NCI-H748 (cell line): Measurements from ENCODE around the gene FAM53B.

Experiments used
- DNase-seq: peaks from one replicate; lab custom pipeline; 2025; ENCODE audit not compliant: unreplicated experiment; lab: John Stamatoyannopoulos, UW

Gene FAM53B

DNA sequence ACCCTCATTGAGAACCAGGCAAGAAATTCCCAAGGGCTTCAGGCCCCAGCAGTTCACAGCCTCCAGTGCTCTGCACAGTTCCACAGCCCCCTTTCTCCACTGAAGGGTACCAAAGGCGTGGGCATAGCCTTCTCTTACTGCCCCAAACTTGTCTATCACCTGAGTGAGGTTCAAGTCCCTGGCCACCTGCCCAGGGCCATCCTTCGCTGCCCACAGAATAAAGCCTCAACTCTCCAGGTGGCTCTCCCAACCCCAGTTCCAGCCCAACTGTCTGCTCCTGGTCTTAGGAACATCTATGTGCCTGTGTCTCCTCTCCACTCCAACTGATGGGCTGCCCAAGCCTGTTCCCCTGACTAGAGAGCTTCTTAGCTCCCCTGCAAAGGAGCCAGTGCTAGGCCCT lies 79.1 kb downstream of the FAM53B start:
- DNase-seq: no peak

DNA sequence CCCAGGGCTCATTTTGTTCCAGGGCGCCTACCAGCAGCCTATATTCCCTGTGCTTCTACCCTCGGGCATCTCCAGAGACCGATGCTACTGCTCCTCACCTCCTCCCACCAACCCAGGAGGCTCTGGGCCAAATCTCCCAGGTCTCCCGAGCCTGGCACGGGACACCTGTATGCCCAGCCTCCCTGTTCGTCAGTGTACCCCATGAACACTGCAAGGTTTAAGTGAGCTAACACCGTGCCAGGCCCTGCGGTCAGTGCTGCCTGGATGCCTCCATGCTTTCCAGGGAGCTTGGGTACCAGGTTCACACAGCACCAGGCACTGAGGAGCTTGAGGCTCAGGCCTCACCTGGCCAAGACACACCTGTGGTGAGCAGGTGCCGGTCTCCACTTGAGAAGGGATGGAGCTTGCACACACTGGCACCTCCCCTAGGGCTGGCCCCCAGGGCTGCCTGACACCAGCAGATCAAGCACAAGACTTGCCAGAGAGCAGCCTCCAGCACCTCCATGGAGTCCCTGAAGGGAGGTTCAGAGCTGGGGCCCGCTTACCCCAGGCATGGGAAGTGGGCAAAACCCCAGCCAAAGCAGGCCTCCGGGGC lies 80.3 kb downstream of the FAM53B start:
- no peak for DNase-seq

DNA sequence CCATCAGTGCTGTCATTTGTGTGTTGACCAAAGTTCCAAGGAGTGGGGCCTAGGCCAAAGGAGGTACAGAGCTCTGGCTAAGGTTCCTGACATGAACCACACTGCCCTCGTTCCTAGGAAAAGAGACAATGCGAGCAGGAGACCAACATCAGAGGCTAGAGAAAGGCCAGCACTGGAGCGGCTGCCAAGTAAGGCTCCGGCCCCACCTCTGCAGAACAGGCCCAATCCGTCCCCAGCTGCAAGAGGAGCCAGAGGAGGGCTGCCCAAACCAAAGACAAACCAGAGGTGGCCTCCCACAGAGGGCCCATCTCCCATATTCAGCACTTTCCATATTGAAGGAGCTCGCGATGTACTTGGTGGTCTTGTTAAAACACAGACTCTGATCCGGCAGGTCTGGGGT lies 81.0 kb downstream of the FAM53B start:
- no peak for DNase-seq

DNA sequence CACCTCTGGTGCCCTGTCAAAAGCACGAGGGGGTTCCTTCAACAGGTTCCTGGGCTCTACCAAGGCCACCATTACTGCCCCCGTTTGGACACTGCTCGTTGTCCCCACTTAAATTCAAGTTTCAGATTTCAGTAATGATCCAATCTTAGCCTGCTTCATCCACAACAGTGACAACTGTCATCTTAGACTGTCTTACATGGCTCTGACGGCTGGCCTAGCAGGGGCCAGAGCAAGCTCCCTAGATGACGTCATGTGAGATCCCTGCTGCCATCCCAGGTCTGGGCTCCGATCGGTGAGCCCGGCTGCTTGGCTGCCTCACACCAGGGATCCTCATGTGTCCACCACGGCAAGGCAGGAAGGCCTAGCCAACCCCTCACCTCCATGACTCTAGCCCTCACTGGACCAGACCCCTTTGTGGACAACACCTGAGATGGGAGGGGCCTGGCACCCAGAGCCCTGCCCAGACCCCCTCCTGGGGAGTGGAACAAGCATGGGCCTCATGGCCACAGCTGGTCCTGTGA lies 82.5 kb downstream of the FAM53B start:
- no peak for DNase-seq

DNA sequence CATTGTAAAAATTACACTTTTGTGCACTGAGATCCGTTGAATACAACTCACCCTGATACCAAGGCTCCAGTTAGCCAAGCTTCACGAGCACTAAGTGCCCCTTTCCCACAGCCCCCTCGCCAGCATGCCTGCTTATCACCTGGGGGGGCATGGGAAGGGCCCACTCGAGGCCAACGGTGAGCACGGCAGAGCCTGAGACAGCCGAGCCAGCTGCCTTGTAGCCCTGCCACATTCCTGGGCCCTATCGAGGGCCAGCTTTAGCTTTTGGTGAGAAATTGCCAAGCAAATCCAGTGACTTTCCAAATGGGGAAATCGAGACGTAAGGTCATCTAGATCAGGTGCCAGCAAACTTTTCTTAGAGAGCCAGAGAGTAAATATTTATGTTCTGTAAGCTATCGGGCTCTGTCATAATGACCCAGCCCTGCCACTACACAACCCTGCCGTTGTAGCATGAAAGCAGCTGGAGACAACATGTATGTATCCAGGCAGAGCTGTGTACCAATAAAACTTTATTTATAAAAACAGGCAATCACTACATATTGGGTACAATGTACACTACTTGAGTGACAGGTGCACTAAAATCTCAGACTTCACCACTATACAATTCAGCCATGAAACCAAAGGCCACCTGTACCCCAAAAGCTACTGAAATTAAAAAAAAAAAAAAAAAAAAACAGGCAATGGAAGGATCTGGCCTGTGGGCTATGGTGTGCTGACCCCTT lies 83.6 kb downstream of the FAM53B start:
- DNase-seq: no peak

DNA sequence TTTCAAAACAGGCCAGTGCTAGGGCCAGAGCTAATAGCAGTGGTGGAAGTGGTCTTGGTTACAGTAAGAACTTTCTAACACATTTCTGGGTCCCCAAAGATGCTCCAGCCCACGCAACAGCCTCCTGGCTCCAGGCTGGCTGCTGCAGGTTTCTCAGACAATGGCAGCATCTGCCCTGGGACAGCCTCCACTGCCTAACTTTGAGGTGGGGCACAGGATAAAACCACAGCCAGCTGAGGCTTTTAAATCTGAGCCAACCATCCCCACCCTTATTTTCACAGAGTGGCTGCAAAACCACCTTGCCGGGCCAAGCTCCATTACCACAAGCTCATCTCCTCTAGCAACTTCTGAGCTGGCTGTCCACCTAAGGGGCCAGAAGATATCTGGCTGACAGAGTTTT lies 84.8 kb downstream of the FAM53B start:
- no peak for DNase-seq

DNA sequence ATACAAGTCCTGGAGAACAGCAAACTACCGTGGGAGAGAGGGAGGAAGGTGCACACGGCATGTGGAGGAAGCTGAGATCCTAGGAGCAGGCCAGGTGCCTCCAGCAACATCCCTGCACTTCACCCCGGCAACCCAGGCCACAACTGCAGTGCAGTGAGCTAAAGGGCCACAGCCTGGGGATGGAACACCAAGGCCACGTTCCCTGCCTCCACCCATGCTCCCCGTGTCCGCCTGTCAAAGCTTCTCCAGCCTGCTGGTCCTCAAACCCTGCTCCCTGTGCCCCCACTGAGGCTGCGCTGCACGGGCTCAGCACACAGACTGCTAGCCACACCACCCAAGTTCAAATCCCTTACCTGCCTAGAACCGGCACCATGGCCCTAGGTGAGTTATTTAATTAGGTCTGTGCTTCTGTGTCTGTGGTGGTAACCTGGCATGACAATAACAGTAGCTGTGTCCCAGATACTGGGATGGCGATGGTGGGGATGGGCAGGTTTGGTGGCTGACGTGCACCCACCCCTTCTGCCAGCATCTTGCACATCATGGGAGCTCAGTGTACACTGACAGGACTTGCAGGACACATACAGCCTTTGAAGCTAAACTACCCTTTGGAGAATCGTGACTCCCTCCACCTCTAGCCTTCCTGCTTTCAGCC lies 85.5 kb downstream of the FAM53B start:
- no peak for DNase-seq

DNA sequence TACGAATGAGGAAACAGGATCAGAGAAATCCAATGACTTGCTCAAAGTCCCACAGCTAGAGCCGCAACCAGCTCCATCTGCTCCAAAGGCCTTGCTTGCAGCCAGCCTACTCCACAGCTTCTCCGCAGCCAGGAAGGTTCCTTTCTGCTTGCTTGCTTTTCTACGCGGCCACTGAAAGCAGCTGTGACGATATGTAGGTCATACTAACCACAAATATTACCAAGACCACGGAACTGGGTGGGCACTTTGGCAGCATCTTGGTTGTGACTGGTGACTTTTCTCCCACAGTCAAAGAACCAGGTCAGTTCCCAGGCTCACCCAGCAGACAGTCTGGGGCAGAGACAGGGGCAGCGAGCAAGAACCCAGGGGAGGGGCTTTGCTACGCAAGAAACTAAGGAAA lies 86.4 kb downstream of the FAM53B start:
- DNase-seq: no peak

DNA sequence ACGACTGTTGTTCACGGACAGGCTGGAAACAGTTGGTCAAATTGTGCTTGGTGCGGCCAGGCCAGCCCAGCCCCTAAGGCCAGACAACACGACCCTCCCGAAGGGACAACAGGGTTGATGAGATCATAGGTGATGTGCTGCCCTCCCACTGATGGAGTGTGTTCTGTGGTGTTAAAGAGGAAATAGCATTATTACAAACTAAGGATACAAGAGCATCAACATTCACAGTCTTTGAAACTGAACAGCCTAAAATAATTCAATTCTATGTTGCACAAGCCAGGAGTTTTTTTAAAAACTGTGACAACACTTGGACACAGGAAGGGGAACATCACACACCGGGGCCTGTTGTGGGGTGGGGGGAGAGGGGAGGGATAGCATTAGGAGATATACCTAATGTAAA lies 87.6 kb downstream of the FAM53B start:
- no peak for DNase-seq

DNA sequence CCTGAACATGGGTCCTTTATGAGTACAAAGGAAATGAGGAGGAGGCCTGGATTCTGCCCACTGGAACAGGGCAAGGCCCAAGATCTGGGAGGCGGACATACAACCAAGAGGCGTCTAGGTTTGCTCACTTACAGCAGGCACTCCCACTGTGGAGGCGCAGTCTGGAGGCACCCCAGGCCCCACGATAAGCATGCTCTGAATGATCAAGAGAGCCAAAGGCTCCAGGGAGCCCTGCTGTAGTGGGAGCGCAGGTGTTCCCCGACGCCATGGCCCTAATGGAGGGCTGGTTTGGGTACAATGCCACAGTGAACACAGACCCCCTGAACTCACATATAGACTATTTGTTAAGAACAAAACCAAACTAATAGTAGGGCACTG lies 88.1 kb downstream of the FAM53B start:
- no peak for DNase-seq

DNA sequence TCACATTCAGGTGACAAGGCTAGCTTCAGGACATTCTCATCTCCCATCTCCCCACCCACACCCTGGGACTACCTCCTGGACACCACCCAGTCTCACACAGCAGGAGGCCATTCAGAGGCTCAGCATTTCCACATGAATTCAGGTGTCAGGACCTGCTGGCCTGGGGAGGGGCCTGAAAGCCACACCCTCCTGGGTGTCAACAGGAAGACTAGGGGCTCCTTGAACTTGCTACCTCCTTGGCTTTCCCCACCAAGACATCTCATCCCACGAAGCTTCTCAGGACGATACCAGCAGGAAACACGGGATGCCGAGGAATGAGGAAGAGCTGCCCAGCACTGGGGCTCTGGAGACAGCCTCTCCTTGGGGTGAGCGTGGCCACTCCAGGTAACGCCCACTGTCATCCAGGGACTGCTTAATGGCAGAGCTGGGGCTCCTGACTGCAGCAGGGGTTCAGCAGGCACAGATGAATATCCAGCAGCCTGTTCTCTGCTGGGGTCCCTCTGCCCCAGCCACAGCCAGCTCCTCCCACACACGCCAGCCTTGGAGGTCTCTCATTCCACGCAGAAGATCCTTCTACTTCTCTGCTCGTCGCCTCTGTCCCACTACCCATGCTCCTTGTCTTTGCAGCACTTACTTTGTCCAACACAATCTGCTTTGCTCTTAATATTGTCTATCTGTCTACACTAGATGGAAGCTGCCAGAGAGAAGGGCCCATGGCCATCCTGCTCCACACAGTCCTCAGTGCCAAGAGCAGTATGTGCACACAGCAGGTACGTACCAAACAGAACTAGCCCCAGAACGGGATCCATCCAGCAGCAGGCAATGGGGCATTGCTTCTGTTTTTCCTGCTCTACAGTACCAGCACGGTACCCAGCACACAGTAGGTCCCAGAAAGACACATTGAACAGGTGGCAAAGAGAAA lies 88.7 kb downstream of the FAM53B start:
- no peak for DNase-seq

DNA sequence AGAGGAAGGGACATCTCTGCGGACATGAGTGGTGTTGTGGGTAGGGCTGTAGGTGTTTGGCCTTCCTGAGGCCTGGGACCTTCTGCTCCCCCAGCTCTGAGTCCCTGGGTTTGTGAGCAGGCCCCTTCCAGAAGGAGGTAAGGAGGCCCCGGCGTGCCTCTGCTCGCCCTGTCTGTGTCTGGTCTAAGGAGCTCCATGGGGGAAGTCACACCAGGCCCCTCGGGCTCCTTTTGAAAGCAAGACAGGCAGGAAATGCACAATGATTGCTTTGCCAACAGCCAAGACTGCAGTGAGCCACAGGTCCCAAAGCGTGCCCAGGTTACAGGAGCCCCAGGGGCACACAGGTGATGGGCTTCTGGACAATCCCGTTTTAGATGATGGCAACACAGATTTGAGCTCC lies 89.5 kb downstream of the FAM53B start:
- DNase-seq: no peak

DNA sequence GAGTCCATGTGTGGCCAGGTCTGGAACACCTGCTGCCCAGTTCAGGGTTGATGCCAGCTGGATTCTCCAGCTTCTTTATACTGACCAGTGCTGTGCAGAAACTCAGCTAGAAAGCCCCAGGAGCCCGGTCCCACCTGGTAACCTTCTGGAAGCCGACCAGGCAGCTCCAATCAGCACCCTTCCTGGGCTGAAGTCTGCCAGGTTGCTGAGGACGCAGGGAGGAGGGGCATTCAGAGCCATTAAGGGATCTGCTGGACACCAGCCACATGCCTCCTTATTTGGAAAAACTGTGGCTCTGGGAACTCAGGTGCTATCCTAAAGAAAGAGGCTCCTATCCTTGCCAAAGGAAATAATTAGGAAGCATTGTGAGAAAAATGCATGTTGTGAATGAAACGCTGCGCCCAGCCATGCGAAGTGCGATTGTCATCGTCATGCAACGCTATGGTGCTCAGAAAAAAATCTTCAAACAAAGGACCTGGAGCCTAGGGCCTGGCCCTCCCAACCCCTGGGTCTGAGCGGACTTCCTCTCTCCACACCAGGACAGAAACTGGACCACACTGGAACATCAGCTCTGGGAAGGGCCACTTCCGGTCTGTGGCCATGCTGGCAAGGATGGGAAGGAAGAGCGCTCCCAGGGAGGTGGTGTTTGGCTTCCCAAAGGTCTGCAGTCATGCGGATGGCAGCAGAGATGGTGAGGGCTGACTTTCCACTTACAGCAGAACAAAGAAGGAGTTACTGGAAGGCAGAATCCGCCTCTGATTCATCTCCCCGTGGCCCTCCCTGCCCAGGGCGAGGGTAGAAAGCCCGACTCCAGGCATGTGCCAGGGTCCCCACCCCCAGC lies 90.1 kb downstream of the FAM53B start:
- no peak for DNase-seq

DNA sequence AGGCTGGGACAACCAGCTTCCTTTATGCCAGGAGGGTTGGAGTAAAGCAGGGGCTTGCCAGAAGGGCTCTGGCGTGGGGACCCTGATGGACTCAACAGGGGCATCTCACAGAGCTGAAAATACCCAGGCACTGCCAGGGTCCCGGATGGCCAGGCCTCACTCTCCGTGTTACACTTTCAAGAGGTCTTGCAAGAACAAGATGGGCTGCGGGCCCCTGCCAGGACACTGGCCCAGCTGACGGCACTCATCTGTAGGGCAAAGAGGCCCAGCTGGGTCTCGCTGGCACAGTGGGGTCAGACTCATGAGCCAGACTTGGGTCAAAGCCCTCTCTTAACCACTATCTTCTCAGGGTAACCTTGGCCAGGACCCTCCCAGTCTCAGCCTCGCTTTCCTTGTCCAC lies 90.9 kb downstream of the FAM53B start:
- DNase-seq: no peak

DNA sequence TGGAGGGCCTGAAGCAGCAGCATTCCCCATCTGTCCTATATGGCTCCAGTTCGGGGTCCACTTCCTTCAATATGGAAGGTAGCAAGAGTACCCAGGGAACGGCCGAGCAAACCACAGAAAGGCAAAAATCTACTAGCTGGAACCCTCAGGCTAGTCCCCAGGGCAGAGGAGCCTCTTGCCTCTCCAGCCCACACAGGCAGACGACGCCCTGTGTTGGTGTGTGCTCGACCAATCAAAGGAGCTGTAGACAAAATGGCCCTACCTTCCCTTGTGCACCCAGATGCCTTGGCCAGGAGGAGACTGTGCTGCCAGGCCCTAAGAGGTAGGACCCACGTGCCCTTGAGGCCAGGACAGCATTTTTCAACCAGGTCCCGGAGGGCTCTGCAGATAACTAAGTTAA lies 91.5 kb downstream of the FAM53B start:
- no peak for DNase-seq

DNA sequence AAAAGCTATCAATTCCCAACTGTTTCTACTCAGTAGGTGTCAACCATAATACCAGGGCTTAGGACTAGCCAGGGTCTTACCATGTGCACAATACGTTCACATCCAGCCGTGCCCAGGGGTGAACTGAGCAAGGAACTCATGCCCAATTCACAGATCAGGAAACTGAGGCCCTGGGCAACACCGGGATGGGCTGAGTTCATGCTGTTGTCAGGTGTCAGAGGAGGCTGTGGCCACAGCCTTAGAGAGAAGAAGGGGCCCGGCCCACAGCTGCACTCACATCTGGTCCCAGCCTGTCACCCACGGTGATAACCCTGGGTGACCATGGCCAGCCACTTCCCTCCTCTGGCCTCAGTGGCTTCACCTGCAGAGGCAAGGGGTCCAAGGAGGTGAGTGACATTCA lies 92.0 kb downstream of the FAM53B start:
- no peak for DNase-seq

DNA sequence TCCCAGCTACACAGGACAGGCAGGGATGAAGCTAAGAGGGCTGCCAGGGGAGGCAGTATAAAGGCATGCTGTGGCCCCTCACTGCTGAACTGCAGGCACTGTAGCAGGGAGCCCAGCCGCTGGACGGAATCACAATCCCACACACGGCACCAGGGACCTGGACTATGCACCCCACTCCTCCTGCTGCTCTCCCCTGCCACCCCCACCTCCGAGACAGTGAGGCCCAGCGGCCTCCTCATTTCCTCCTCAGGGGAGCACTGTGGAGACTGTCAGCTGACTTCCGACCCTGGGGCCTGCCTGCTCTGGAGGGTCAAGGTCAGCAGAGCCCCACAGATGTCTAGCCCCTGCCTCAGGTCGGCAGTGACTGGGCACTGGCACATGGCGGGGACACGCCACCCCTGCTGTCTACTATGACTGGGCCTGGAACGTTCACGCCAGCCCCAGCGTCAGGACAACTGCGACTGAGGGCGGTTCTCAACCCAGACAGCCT lies 92.7 kb downstream of the FAM53B start:
- no peak for DNase-seq

DNA sequence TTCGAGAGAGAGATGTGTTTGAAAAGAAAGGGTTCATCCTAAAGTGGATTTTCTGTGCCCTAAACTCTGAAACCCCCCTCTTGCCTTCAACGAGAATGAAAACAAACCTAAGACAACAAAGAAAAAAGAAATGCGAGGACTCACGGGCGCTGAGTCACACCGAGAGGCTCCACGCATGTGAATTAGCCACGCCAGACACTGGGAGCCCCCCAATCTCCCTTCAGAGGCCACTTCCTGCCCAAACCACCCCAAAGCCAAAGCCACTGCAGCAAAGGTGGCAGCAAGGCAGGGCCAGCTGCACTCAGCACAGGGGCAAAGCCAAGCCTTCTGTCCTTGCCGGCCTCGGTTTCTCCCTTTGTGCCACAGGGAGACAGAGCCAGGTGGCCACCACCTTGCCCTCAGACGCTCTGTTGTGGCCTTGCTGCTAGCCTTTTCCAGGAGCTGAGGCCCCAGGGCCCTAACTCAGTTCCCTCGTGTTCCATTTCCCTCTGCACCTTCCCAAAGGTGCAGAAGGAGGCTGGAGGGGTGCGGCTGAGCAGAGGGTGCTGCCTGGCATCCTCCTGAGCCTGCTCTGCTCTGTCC lies 93.3 kb downstream of the FAM53B start:
- no peak for DNase-seq

DNA sequence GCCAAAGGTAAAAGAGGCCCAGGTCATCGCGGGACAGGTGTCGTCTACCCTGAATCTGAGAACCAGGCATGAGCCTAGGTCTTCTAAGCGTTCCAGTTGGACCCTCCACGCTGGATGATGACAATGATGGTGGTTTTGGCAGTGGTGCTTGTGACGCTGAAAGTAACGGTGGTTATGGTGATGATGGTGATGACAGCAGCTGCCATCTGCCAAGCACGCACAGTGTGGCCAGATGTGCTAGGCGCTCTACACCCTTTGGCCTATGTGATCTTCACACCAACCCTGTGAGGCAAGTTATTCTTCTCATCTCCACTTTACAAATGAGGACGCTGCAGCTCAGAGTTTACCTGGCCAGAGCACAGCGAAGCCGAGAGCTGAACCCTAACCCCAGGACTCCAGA lies 93.9 kb downstream of the FAM53B start:
- no peak for DNase-seq

DNA sequence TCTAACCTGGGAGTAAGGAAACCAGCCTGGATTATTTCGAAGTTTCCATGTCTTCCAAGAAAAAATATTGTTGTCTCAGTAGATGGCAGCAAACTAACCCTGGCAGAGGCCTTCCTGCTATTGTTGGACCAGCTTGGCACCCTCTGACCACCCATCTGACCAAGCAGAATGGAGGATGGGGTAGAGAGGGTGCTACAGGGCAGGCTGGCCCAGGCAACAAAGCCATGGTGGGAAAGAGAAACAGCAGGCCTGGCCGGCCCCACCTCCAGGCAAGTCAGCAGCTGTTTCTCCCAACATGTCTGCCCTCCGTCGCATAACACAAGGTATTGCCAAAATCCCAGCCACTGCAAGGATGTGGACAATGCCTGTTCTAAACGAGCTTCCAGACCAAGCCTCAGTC lies 95.0 kb downstream of the FAM53B start:
- DNase-seq: no peak
